GM23338 (cell line): ENCODE results near the gene LIMCH1. TPM values are rescaled to one million over a fixed set of nuclear protein-coding genes. Genes with fewer than 3 reads are reported as not detected.

Source experiments
- ATAC-seq: fragments of 200-7000 bp; cut with Tn5 transposase; 3 replicates; pipeline ENCODE4 v1.9.1; 2020
- DNase-seq: peaks from one replicate; pipeline ENCODE4 v3.0.0-alpha.2; 2015; ENCODE audit warnings: low spot score
- H2AFZ ChIP-seq: fragments of 200-600 bp; sonication (generic); 2 replicates; pipeline ENCODE4 v1.8.0; 2016; ENCODE audit warnings: antibody characterized with exemption, mild to moderate bottlenecking, moderate library complexity
- H3F3A ChIP-seq: fragments of 200-600 bp; sonication (generic); replicated peaks from 2 replicates; pipeline ENCODE4 v1.8.0; 2017; ENCODE audit warnings: antibody characterized with exemption, mixed run types, low read depth
- H3K27ac ChIP-seq: fragments of 200-600 bp; sonication (generic); 2 replicates; pipeline ENCODE4 v1.6.1; 2016; ENCODE audit warnings: low read depth
- H3K27me3 ChIP-seq: fragments of 200-600 bp; sonication (generic); 2 replicates; pipeline ENCODE4 v1.8.0; 2016; ENCODE audit warnings: mild to moderate bottlenecking, mixed run types, moderate library complexity; ENCODE audit not compliant: insufficient read depth
- H3K36me3 ChIP-seq: fragments of 200-600 bp; sonication (generic); 2 replicates; pipeline ENCODE4 v1.8.0; 2016; ENCODE audit warnings: mild to moderate bottlenecking; ENCODE audit not compliant: insufficient read depth
- H3K4me1 ChIP-seq: fragments of 200-600 bp; sonication (generic); 2 replicates; pipeline ENCODE4 v1.8.0; 2016; ENCODE audit warnings: mild to moderate bottlenecking, moderate library complexity; ENCODE audit not compliant: insufficient read depth
- H3K4me2 ChIP-seq: fragments of 200-600 bp; sonication (generic); 2 replicates; pipeline ENCODE4 v1.7.1; 2017; ENCODE audit warnings: mixed run types
- H3K4me3 ChIP-seq: fragments of 200-600 bp; sonication (generic); 2 replicates; pipeline ENCODE4 v1.6.1; 2016; ENCODE audit warnings: mixed run types
- H3K79me2 ChIP-seq: fragments of 200-600 bp; sonication (generic); replicated peaks from 2 replicates; pipeline ENCODE4 v1.8.0; 2017; ENCODE audit warnings: mild to moderate bottlenecking; ENCODE audit not compliant: insufficient read depth
- H3K9me2 ChIP-seq: fragments of 200-600 bp; sonication (generic); 2 replicates; pipeline ENCODE4 v1.8.0; 2017; ENCODE audit not compliant: insufficient read depth
- H4K20me1 ChIP-seq: fragments of 200-600 bp; sonication (generic); replicated peaks from 2 replicates; pipeline ENCODE4 v1.8.0; 2017; ENCODE audit warnings: mild to moderate bottlenecking; ENCODE audit not compliant: insufficient read depth
- H3K27ac Mint-ChIP-seq: 2 replicates; pipeline ENCODE4 v1.8.0; 2020; ENCODE audit warnings: inconsistent platforms, mild to moderate bottlenecking, moderate library complexity, mixed read lengths
- H3K27me3 Mint-ChIP-seq: 3 replicates; pipeline ENCODE4 v1.8.0; 2022; ENCODE audit warnings: low read depth, mild to moderate bottlenecking, moderate library complexity, mixed read lengths, inconsistent platforms; ENCODE audit not compliant: insufficient read depth, poor library complexity
- H3K36me3 Mint-ChIP-seq: 3 replicates; pipeline ENCODE4 v1.8.0; 2021; ENCODE audit warnings: low read depth, mild to moderate bottlenecking, inconsistent platforms, moderate library complexity, mixed read lengths
- H3K4me1 Mint-ChIP-seq: 3 replicates; pipeline ENCODE4 v1.8.0; 2020; ENCODE audit warnings: mild to moderate bottlenecking, inconsistent platforms, mixed read lengths
- H3K4me3 Mint-ChIP-seq: 3 replicates; pipeline ENCODE4 v1.8.0; 2021; ENCODE audit warnings: moderate library complexity, mild to moderate bottlenecking, inconsistent platforms, mixed read lengths
- H3K9me3 Mint-ChIP-seq: 3 replicates; pipeline ENCODE4 v1.8.0; 2020; ENCODE audit warnings: moderate library complexity, mild to moderate bottlenecking, inconsistent platforms, mixed read lengths
- CREB1 ChIP-seq: fragments of 250-450 bp; sonication (Bioruptor Pico); IDR thresholded peaks from 2 replicates; pipeline ENCODE4 v1.5.0; 2020; ENCODE audit warnings: low read depth, mild to moderate bottlenecking, moderate library complexity
- EZH2 ChIP-seq: fragments of 200-600 bp; sonication (generic); IDR thresholded peaks from one replicate; pipeline ENCODE4 v1.8.0; 2017; ENCODE audit warnings: antibody characterized with exemption, mild to moderate bottlenecking, low read depth; ENCODE audit not compliant: unreplicated experiment
- EZH2phosphoT487 ChIP-seq: fragments of 200-600 bp; sonication (generic); IDR thresholded peaks from one replicate; pipeline ENCODE4 v1.8.1; 2018; ENCODE audit warnings: antibody characterized with exemption; ENCODE audit not compliant: unreplicated experiment
- JUNB ChIP-seq: IDR thresholded peaks from one replicate; pipeline ENCODE4 v1.6.1; 2016; ENCODE audit warnings: antibody characterized with exemption; ENCODE audit not compliant: unreplicated experiment
- NANOG ChIP-seq: IDR thresholded peaks from 2 replicates; pipeline ENCODE4 v1.6.1; 2016; ENCODE audit warnings: antibody characterized with exemption, borderline replicate concordance
- POLR2AphosphoS5 ChIP-seq: IDR thresholded peaks from 2 replicates; pipeline ENCODE4 v1.6.1; 2016; ENCODE audit warnings: antibody characterized with exemption, low read depth
- STAT1 ChIP-seq: IDR thresholded peaks from one replicate; pipeline ENCODE4 v1.6.1; 2016; ENCODE audit warnings: antibody characterized with exemption; ENCODE audit not compliant: unreplicated experiment
- ZNF114 ChIP-seq: fragments of 250-450 bp; sonication (Bioruptor Pico); IDR thresholded peaks from 2 replicates; pipeline ENCODE4 v1.5.0; 2020; ENCODE audit warnings: mild to moderate bottlenecking, moderate library complexity
- ZNF331 ChIP-seq: fragments of 250-450 bp; sonication (Bioruptor Pico); IDR thresholded peaks from 2 replicates; pipeline ENCODE4 v1.5.0; 2020; ENCODE audit warnings: low read depth, mild to moderate bottlenecking, moderate library complexity
- polyA plus RNA-seq: library from polyadenylated mRNA; unstranded; fragments of >200 nt; fragmentation: Nextera tagmentation; extraction: Ambion mirVana; gene quantifications from 2 replicates; pipeline ENCODE4 v1.2.1, GENCODE V29; 2016
- total RNA-seq: library from RNA; depleted of rRNA; stranded (reverse); fragments of >200 nt; shearing (Covaris generic); gene quantifications from 2 replicates; pipeline ENCODE4 v1.2.3, GENCODE V29; 2014
- TF ChIP-seq, protein P1 (sequence below): IDR thresholded peaks from 2 replicates; pipeline ENCODE4 v1.6.1; 2016; ENCODE audit warnings: antibody characterized with exemption
- TF ChIP-seq, protein P2 (sequence below): IDR thresholded peaks from one replicate; pipeline ENCODE4 v1.6.1; 2018; ENCODE audit warnings: antibody characterized with exemption; ENCODE audit not compliant: unreplicated experiment
- TF ChIP-seq, protein P3 (sequence below): fragments of 250-450 bp; sonication (Bioruptor Pico); IDR thresholded peaks from 2 replicates; pipeline ENCODE4 v1.5.0; 2020; ENCODE audit warnings: mild to moderate bottlenecking, moderate library complexity
- TF ChIP-seq, protein P4 (sequence below), 2 experiments: fragments of 200-600 bp in 1 of 2; sonication (generic) in 1 of 2; conservative IDR thresholded peaks; 2 replicates each; pipeline versions ENCODE4 v1.5.1 to v1.6.1; 2016 to 2017; ENCODE audit warnings: antibody characterized with exemption in 2 of 2, low read depth in 2 of 2, mild to moderate bottlenecking in 2 of 2, moderate library complexity in 1 of 2

Gene LIMCH1
- total and polyA plus RNA-seq, 2 experiments from 2014 or later, result 1.5 TPM

DNA sequence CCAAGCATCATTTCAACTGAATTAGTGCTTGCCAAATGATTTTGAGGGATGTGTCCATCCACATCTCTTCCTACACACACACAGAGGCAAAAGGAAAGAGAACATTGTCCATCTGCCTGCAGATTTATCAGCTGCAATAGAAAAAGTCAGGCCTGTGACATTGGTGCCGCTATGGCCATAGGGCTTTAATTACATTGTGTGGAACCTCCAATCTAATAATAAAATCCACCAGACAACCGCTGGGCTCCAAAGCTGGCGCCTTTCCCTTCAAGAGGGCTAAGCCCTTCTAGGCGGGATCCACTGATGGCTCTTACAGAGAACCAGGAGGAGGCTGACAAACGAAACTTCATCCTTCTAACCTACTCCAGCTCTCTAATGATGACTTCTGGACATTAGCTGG lies 150.0 kb downstream of the LIMCH1 start:
- Histone ChIP-seq H3K27ac (no peak overlapping the region), H3K79me2 (no peaks in the 10 kb centered on the region), H3K36me3 (no peaks in the 10 kb centered on the region), H3F3A (no peaks in the 10 kb centered on the region), H3K4me2 (no peak overlapping the region), H2AFZ (no peak overlapping the region), H4K20me1 (no peaks in the 10 kb centered on the region), H3K27me3 (no peaks in the 10 kb centered on the region), H3K4me3 (no peak overlapping the region), H3K9me2 (no peaks in the 10 kb centered on the region), H3K4me1 (no peaks in the 10 kb centered on the region)
- no peaks in the 10 kb centered on the region for H3K36me3 Mint-ChIP-seq
- DNase-seq (no peak), ATAC-seq (no peak)
- peaks cover 5% of the 10 kb centered on the region for H3K4me1 Mint-ChIP-seq
- no peak overlapping the region for H3K27ac Mint-ChIP-seq
- H3K9me3 Mint-ChIP-seq, result no peaks in the 10 kb centered on the region
- H3K27me3 Mint-ChIP-seq, result no peaks in the 10 kb centered on the region
- TF ChIP-seq ZNF331 (CRISPR knock-in tag) (no peak), STAT1 (no peak), CREB1 (CRISPR knock-in tag) (no peak), NANOG (no peak), EZH2phosphoT487 (no peak), POLR2AphosphoS5 (no peak), JUNB (no peak), EZH2 (no peak), ZNF114 (CRISPR knock-in tag) (no peak)
- TF ChIP-seq, protein P1, sequence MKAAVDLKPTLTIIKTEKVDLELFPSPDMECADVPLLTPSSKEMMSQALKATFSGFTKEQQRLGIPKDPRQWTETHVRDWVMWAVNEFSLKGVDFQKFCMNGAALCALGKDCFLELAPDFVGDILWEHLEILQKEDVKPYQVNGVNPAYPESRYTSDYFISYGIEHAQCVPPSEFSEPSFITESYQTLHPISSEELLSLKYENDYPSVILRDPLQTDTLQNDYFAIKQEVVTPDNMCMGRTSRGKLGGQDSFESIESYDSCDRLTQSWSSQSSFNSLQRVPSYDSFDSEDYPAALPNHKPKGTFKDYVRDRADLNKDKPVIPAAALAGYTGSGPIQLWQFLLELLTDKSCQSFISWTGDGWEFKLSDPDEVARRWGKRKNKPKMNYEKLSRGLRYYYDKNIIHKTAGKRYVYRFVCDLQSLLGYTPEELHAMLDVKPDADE, result no peak
- TF ChIP-seq, protein P2, sequence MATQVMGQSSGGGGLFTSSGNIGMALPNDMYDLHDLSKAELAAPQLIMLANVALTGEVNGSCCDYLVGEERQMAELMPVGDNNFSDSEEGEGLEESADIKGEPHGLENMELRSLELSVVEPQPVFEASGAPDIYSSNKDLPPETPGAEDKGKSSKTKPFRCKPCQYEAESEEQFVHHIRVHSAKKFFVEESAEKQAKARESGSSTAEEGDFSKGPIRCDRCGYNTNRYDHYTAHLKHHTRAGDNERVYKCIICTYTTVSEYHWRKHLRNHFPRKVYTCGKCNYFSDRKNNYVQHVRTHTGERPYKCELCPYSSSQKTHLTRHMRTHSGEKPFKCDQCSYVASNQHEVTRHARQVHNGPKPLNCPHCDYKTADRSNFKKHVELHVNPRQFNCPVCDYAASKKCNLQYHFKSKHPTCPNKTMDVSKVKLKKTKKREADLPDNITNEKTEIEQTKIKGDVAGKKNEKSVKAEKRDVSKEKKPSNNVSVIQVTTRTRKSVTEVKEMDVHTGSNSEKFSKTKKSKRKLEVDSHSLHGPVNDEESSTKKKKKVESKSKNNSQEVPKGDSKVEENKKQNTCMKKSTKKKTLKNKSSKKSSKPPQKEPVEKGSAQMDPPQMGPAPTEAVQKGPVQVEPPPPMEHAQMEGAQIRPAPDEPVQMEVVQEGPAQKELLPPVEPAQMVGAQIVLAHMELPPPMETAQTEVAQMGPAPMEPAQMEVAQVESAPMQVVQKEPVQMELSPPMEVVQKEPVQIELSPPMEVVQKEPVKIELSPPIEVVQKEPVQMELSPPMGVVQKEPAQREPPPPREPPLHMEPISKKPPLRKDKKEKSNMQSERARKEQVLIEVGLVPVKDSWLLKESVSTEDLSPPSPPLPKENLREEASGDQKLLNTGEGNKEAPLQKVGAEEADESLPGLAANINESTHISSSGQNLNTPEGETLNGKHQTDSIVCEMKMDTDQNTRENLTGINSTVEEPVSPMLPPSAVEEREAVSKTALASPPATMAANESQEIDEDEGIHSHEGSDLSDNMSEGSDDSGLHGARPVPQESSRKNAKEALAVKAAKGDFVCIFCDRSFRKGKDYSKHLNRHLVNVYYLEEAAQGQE, result no peak
- TF ChIP-seq, protein P3, sequence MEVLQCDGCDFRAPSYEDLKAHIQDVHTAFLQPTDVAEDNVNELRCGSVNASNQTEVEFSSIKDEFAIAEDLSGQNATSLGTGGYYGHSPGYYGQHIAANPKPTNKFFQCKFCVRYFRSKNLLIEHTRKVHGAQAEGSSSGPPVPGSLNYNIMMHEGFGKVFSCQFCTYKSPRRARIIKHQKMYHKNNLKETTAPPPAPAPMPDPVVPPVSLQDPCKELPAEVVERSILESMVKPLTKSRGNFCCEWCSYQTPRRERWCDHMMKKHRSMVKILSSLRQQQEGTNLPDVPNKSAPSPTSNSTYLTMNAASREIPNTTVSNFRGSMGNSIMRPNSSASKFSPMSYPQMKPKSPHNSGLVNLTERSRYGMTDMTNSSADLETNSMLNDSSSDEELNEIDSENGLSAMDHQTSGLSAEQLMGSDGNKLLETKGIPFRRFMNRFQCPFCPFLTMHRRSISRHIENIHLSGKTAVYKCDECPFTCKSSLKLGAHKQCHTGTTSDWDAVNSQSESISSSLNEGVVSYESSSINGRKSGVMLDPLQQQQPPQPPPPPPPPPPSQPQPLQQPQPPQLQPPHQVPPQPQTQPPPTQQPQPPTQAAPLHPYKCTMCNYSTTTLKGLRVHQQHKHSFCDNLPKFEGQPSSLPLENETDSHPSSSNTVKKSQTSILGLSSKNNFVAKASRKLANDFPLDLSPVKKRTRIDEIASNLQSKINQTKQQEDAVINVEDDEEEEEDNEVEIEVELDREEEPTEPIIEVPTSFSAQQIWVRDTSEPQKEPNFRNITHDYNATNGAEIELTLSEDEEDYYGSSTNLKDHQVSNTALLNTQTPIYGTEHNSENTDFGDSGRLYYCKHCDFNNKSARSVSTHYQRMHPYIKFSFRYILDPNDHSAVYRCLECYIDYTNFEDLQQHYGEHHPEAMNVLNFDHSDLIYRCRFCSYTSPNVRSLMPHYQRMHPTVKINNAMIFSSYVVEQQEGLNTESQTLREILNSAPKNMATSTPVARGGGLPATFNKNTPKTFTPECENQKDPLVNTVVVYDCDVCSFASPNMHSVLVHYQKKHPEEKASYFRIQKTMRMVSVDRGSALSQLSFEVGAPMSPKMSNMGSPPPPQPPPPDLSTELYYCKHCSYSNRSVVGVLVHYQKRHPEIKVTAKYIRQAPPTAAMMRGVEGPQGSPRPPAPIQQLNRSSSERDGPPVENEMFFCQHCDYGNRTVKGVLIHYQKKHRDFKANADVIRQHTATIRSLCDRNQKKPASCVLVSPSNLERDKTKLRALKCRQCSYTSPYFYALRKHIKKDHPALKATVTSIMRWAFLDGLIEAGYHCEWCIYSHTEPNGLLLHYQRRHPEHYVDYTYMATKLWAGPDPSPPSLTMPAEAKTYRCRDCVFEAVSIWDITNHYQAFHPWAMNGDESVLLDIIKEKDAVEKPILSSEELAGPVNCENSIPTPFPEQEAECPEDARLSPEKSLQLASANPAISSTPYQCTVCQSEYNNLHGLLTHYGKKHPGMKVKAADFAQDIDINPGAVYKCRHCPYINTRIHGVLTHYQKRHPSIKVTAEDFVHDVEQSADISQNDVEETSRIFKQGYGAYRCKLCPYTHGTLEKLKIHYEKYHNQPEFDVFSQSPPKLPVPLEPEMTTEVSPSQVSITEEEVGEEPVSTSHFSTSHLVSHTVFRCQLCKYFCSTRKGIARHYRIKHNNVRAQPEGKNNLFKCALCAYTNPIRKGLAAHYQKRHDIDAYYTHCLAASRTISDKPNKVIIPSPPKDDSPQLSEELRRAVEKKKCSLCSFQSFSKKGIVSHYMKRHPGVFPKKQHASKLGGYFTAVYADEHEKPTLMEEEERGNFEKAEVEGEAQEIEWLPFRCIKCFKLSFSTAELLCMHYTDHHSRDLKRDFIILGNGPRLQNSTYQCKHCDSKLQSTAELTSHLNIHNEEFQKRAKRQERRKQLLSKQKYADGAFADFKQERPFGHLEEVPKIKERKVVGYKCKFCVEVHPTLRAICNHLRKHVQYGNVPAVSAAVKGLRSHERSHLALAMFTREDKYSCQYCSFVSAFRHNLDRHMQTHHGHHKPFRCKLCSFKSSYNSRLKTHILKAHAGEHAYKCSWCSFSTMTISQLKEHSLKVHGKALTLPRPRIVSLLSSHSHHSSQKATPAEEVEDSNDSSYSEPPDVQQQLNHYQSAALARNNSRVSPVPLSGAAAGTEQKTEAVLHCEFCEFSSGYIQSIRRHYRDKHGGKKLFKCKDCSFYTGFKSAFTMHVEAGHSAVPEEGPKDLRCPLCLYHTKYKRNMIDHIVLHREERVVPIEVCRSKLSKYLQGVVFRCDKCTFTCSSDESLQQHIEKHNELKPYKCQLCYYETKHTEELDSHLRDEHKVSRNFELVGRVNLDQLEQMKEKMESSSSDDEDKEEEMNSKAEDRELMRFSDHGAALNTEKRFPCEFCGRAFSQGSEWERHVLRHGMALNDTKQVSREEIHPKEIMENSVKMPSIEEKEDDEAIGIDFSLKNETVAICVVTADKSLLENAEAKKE (CRISPR knock-in tag), result no peak
- TF ChIP-seq, protein P4, sequence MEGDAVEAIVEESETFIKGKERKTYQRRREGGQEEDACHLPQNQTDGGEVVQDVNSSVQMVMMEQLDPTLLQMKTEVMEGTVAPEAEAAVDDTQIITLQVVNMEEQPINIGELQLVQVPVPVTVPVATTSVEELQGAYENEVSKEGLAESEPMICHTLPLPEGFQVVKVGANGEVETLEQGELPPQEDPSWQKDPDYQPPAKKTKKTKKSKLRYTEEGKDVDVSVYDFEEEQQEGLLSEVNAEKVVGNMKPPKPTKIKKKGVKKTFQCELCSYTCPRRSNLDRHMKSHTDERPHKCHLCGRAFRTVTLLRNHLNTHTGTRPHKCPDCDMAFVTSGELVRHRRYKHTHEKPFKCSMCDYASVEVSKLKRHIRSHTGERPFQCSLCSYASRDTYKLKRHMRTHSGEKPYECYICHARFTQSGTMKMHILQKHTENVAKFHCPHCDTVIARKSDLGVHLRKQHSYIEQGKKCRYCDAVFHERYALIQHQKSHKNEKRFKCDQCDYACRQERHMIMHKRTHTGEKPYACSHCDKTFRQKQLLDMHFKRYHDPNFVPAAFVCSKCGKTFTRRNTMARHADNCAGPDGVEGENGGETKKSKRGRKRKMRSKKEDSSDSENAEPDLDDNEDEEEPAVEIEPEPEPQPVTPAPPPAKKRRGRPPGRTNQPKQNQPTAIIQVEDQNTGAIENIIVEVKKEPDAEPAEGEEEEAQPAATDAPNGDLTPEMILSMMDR (conservative IDR thresholded peaks at IDR 0.05; ENCODE audit: low read depth in 2 of 2), result no peak
- no peak overlapping the region for H3K4me3 Mint-ChIP-seq
